Stimulated activated memory B cell treated with anti-CD40 and anti-IgM and Interleukin-4, amounts not matched to agents 10 μg/mL and 1 μg/mL and 100 μg/mL, for 72 hours (primary cell): Measurements from ENCODE around the gene FNBP1L.

Experiments used
- ATAC-seq: fragments of 150-1000 bp; cut with Tn5 transposase; 2 replicates; pipeline ENCODE4 v1.10.0; 2021
- H3K27ac Mint-ChIP-seq: one replicate; pipeline ENCODE4 v1.8.0; 2022; ENCODE audit warnings: mild to moderate bottlenecking, mixed read lengths
- H3K27me3 Mint-ChIP-seq: one replicate; pipeline ENCODE4 v1.8.0; 2022; ENCODE audit warnings: mixed read lengths
- H3K36me3 Mint-ChIP-seq: one replicate; pipeline ENCODE4 v1.8.0; 2022; ENCODE audit warnings: mixed read lengths
- H3K4me1 Mint-ChIP-seq: one replicate; pipeline ENCODE4 v1.8.0; 2022; ENCODE audit warnings: mixed read lengths
- H3K4me3 Mint-ChIP-seq: one replicate; pipeline ENCODE4 v1.8.0; 2022; ENCODE audit warnings: mild to moderate bottlenecking, moderate library complexity, mixed read lengths
- H3K9me3 Mint-ChIP-seq: one replicate; pipeline ENCODE4 v1.8.0; 2022; ENCODE audit warnings: mixed read lengths

The FNBP1L gene

DNA sequence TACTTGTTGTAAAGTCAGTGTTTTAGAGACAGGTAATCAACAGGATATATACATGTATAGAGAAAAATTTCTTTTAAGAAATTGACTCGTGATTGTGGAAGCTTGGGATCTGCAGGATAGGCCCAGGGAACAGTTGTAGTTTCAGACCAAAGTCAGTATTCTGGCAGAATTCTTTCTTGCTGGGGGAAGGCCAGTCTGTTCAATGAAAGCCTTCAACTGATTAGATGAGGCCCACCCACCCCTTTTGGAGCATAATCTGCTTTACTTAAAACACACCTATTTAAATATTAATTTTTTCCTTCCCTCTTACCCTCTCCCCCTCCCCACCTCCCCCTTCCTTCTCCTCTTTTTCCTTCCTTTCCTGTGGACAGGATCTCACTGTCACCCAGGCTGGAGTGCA is 48.0 kb downstream of the FNBP1L start:
- H3K9me3 Mint-ChIP-seq = peaks cover 3% of the 10 kb centered on the region
- ATAC-seq = no peak
- H3K27ac Mint-ChIP-seq = no peak overlapping the region
- peaks cover 16% of the 10 kb centered on the region for H3K36me3 Mint-ChIP-seq
- H3K4me3 Mint-ChIP-seq = no peak overlapping the region
- peaks cover 6% of the 10 kb centered on the region for H3K4me1 Mint-ChIP-seq
- no peaks in the 10 kb centered on the region for H3K27me3 Mint-ChIP-seq

DNA sequence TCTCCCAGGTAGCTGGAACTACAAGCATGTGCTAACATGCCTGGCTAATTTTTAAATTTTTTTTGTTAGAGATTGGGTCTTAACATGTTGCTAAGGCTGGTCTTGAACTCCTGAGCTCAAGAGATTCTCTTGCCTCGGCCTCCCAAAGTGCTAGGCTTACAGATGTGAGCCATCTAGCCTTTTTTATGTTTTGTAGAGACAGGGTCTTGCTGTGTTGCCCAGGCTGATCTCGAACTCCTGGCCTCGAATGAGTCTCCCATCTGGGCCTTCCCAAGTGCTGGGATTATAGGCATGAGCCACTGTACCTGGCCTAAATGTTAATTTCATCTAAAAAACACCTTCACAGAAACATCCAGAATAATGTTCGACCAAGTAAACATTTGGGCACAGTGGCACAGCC is 48.6 kb downstream of the FNBP1L start:
- Mint-ChIP-seq H3K4me3 (no peak overlapping the region), H3K9me3 (peaks cover 3% of the 10 kb centered on the region)

DNA sequence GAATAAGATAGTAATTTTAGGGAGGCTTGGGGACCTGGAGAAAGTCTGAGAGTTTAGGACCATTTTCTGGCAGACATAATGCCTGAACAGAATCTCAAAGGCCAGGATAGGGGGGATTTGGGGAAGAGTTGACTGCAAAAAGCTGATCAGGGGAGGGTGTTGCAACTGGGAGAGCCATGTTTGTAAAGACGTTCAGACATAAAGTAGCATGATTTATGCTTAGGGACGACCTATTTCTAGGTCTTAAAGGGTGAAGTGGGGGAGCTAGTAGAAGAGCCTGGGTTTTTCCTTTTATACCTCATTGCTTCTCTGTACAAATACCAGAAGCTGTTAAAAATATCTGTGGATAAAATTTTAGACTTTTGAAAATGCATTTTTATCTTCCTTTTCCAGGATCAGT is 51.2 kb downstream of the FNBP1L start:
- no peak for ATAC-seq
- Mint-ChIP-seq H3K4me1 (peaks cover 6% of the 10 kb centered on the region), H3K36me3 (peaks cover 27% of the 10 kb centered on the region), H3K27me3 (no peaks in the 10 kb centered on the region), H3K4me3 (no peak overlapping the region), H3K27ac (no peak overlapping the region), H3K9me3 (peaks cover 5% of the 10 kb centered on the region)

More for the DNA sequence above, 48.6 kb downstream of the FNBP1L start:
- Mint-ChIP-seq H3K27ac (no peak overlapping the region), H3K36me3 (peaks cover 16% of the 10 kb centered on the region), H3K27me3 (no peaks in the 10 kb centered on the region), H3K4me1 (peaks cover 6% of the 10 kb centered on the region)
- no peak for ATAC-seq

DNA sequence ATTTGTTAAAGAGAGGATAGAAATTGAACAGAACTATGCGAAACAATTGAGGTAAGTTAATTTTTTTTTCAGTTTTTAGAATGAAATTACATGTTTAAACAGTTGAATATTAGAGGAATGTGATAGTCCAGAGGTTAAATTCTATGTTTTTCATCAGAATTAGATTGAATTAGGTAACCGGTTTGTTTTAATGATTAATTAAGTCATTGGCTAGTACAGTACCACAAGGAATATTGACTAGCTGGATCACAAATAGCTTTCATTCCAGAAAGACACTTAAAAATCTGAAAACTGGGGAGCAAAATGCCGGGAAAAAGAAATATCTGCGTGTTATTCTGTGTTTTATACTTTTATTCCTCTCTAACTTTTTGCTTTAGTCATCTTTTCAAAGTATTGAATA is 51.6 kb downstream of the FNBP1L start:
- Mint-ChIP-seq H3K27me3 (no peaks in the 10 kb centered on the region), H3K9me3 (peaks cover 5% of the 10 kb centered on the region), H3K27ac (no peak overlapping the region), H3K4me3 (no peak overlapping the region), H3K4me1 (peaks cover 6% of the 10 kb centered on the region), H3K36me3 (peaks cover 25% of the 10 kb centered on the region)
- no peak for ATAC-seq

DNA sequence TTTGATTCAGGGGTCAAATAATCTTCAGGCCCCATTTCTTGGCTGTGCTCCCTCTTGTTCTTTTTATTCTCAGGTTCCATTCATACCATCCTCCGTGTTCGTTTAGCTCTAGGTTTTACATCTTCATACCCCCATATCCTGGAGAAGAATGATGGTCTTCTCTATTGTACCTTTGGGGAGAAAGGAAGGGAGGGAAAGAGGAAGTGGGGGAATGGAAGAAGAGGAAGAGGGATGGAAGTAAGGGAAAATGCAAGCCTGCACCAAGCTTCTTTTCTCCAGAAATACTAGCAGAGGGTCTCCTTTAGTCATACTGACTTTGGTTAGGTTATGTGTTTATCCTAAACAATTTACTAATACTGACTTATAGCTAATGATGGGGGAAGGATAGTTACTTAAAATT is 52.4 kb downstream of the FNBP1L start:
- Mint-ChIP-seq H3K27me3 (no peaks in the 10 kb centered on the region), H3K4me3 (no peak overlapping the region), H3K27ac (no peak overlapping the region), H3K4me1 (peaks cover 6% of the 10 kb centered on the region), H3K36me3 (peaks cover 22% of the 10 kb centered on the region), H3K9me3 (peaks cover 5% of the 10 kb centered on the region)
- no peak for ATAC-seq

DNA sequence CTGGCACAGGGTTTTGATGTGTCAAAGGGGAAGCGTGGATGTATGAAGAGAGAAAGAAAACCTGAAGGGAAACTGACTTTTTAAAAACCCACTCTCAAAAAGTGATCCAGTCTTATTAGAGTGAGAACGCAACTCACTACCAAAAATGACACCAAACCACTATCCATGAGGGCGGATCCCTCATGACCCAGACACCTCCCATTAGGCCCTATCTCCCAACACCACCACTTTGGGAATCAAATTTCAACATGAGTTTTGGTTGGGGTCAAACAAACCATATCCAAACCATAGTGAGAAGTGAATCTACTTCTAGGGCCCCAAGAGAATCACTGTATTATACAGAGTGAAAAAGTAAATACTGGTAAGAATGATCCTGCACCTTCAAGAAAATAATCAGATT is 53.5 kb downstream of the FNBP1L start:
- peaks cover 22% of the 10 kb centered on the region for H3K36me3 Mint-ChIP-seq
- no peak overlapping the region for H3K4me3 Mint-ChIP-seq
- H3K27me3 Mint-ChIP-seq = no peaks in the 10 kb centered on the region
- no peak overlapping the region for H3K27ac Mint-ChIP-seq
- ATAC-seq = no peak
- peaks cover 5% of the 10 kb centered on the region for H3K9me3 Mint-ChIP-seq
- H3K4me1 Mint-ChIP-seq = peaks cover 6% of the 10 kb centered on the region

DNA sequence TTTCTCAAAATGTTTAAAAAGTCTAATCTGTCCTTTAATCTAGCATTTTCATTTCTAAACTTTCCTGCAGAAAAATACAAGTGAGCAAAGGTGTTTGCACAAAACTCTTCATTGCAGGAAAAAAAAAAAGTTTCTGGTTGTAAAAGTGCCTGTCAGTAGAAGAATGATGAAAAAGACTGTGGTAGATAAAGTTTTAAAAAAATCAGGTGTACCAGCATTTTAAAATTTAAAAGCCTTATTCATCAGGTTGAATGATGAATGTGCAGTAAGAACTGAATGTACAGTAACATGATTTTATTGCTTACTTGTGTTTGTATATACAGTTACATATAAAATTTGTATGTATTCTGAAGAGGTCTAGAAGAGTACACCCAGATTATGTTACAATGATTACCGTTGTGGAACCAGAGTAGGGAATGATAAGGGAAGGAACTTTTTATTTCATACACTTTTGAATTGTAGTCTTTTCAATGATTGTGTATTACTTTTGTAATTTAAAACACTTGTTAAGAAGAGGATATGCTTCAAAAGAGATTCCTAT is 54.0 kb downstream of the FNBP1L start:
- Mint-ChIP-seq H3K36me3 (peaks cover 22% of the 10 kb centered on the region), H3K27me3 (no peaks in the 10 kb centered on the region), H3K4me3 (no peak overlapping the region), H3K9me3 (peaks cover 5% of the 10 kb centered on the region), H3K27ac (no peak overlapping the region), H3K4me1 (peaks cover 6% of the 10 kb centered on the region)
- ATAC-seq = no peak

DNA sequence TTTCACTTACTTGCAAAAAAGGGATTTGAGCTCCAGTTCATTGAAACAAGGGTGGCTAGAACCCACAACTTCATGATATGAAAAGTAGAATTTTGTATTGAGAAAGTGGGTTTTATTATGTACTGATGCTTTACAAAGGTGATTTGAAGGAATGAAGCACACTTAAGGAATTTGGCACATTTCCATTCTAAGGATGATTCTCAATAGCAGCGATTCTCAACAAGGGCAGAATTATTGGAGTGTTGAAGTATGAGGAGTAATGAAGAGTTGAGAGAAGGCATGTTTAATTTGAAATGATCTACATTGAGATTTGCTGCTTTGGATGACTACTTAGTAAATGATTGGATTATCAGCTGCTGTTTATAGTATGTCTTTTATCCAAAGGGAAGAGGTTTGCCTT is 54.7 kb downstream of the FNBP1L start:
- no peaks in the 10 kb centered on the region for H3K27me3 Mint-ChIP-seq
- no peak overlapping the region for H3K4me3 Mint-ChIP-seq
- H3K9me3 Mint-ChIP-seq = peaks cover 5% of the 10 kb centered on the region
- no peak overlapping the region for H3K27ac Mint-ChIP-seq
- H3K4me1 Mint-ChIP-seq = peaks cover 6% of the 10 kb centered on the region
- ATAC-seq = no peak
- H3K36me3 Mint-ChIP-seq = peaks cover 22% of the 10 kb centered on the region

DNA sequence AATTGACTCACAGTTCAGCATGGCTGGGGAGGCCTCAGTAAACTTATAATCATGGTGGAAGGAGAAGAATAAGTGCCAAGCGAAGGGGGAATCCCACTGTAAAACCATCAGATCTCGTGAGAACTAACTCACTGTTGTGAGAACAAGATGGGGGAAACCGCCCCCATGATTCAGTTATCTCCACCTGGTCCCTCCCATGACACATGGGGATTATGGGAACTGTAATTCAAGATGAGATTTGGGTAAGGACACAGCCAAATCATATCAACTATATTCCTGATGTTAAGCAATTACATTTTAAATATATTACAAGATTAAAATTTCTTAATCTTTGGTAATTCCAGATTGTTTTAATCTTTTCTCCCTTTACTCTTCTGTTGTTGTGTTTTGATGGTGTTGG is 55.2 kb downstream of the FNBP1L start:
- Mint-ChIP-seq H3K36me3 (peaks cover 20% of the 10 kb centered on the region), H3K4me3 (no peak overlapping the region), H3K9me3 (peaks cover 5% of the 10 kb centered on the region), H3K27ac (no peak overlapping the region), H3K4me1 (peaks cover 4% of the 10 kb centered on the region), H3K27me3 (no peaks in the 10 kb centered on the region)
- ATAC-seq = no peak

DNA sequence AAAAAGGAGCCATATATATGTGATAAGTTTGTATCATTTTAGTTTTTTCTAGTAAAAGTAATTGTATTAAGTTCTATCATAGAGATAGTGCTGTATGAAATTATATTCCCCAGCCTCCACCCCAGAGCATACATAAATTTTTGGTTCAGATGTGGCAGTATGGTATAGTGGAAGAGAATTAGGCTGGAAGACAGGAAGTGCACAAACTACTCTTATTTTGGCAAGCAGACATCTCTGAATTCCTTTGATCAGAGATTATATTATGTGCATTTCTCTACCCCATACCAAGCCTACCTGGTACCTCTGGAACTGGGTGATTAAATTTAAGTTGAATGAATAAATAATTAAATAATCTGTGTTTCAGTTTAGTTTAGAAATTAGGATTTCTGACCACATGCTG is 55.9 kb downstream of the FNBP1L start:
- no peaks in the 10 kb centered on the region for H3K27me3 Mint-ChIP-seq
- ATAC-seq = no peak
- H3K27ac Mint-ChIP-seq = no peak overlapping the region
- H3K36me3 Mint-ChIP-seq = peaks cover 17% of the 10 kb centered on the region
- H3K4me3 Mint-ChIP-seq = no peak overlapping the region
- H3K9me3 Mint-ChIP-seq = peaks cover 5% of the 10 kb centered on the region
- no peaks in the 10 kb centered on the region for H3K4me1 Mint-ChIP-seq

DNA sequence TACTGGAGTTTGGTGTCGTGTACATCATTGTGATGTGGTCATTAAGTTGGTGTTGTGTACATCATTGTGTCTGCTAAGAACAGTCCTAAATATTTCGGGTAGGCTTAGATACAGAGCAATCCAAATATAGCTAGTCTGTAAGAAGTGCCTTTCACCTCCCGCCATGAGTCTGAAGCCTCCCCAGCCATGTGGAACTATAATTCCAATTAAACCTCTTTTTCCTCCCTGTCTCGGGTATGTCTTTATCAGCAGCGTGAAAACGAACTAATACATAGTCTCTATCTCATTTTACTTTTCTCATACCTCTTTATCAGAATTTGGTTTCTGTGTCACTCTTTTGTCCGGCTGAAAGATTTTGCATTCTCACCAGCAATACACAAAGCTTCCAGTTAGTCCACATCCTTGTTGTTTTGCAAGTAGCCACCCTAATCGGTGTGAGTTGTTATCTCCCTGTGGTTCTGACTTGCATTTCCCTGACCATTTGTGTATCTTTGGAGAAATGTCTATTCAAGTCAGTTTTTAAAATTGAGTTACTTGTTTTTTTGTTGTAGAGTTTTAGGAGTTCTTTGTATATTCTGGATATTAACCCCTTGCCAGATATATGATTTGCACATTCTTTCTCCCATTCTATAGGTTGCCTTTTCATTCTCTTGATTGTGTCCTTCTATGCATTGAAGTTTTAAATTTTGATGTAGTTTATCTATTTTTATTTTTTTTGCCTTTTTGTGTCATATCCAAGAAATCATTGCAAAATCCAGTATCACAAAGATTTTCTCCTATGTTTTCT is 56.5 kb downstream of the FNBP1L start:
- Mint-ChIP-seq H3K36me3 (peaks cover 19% of the 10 kb centered on the region), H3K9me3 (peaks cover 5% of the 10 kb centered on the region)
- ATAC-seq = no peak

DNA sequence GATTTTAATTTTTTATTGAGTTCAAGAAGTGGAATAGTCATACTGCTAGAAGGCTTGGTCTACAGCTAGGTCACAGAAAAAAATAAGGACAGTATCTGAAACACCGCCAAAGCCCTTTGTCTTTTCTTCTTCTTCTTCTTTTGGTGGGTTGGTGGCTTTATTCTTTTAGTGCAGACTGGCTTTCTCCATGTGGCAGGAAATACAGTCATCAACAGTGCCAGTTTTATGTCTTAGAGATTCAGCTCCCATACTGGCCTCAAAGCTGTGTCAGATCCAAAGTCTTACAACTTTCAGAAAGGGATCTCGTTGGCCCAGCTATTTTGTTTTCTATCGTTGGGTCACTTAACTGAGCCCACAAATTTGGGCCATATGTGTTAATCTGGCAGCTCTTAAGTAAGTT is 58.2 kb downstream of the FNBP1L start:
- ATAC-seq = no peak
- H3K27ac Mint-ChIP-seq = no peak overlapping the region
- H3K4me1 Mint-ChIP-seq = no peaks in the 10 kb centered on the region
- no peaks in the 10 kb centered on the region for H3K27me3 Mint-ChIP-seq
- H3K4me3 Mint-ChIP-seq = no peak overlapping the region
- H3K9me3 Mint-ChIP-seq = peaks cover 8% of the 10 kb centered on the region
- H3K36me3 Mint-ChIP-seq = peaks cover 22% of the 10 kb centered on the region

More for the DNA sequence above, 56.5 kb downstream of the FNBP1L start:
- H3K27me3 Mint-ChIP-seq = no peaks in the 10 kb centered on the region
- H3K27ac Mint-ChIP-seq = no peak overlapping the region
- H3K4me1 Mint-ChIP-seq = no peaks in the 10 kb centered on the region
- no peak overlapping the region for H3K4me3 Mint-ChIP-seq

DNA sequence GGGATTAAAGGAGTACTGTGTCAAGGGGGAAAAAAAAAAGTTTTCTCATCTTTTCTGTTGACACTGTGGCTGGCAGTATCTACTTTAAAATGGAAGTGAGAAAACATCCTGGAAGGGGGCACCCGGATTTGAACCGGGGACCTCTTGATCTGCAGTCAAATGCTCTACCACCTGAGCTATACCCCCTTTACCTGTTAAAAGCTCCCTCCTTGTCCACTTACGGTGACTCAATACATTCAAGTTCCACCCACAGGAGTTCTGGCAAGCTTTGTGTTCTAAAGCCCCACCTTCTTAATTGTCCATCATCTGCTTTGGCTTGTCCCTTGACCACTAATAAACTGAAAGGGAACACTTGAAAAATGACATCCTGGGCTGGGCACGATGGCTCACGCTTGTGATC is 68.2 kb downstream of the FNBP1L start:
- no peak for ATAC-seq
- Mint-ChIP-seq H3K27ac (no peak overlapping the region), H3K27me3 (no peaks in the 10 kb centered on the region), H3K36me3 (no peaks in the 10 kb centered on the region), H3K4me3 (no peak overlapping the region), H3K4me1 (no peaks in the 10 kb centered on the region), H3K9me3 (no peaks in the 10 kb centered on the region)

DNA sequence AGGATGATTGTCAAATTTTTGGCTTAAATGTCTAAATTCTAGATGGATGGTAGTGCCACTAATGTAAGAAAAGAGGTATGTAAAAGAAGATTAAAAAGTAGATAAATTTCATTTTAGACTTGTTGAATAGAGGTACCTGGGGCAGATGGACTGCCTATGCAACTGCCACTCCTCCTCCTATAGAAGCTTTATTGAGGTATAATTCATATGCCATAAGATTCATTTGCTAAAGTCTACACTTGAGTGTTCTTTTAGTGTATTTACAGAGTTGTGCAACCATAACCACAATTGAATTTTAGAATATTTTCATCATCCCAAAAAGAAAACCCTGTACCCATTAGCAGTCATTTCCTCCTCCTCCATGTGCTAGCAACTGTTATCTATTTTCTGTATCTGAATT is 70.6 kb downstream of the FNBP1L start:
- Mint-ChIP-seq H3K9me3 (no peaks in the 10 kb centered on the region), H3K4me3 (no peak overlapping the region), H3K4me1 (no peaks in the 10 kb centered on the region), H3K36me3 (peaks cover 7% of the 10 kb centered on the region), H3K27ac (no peak overlapping the region), H3K27me3 (no peaks in the 10 kb centered on the region)
- no peak for ATAC-seq

DNA sequence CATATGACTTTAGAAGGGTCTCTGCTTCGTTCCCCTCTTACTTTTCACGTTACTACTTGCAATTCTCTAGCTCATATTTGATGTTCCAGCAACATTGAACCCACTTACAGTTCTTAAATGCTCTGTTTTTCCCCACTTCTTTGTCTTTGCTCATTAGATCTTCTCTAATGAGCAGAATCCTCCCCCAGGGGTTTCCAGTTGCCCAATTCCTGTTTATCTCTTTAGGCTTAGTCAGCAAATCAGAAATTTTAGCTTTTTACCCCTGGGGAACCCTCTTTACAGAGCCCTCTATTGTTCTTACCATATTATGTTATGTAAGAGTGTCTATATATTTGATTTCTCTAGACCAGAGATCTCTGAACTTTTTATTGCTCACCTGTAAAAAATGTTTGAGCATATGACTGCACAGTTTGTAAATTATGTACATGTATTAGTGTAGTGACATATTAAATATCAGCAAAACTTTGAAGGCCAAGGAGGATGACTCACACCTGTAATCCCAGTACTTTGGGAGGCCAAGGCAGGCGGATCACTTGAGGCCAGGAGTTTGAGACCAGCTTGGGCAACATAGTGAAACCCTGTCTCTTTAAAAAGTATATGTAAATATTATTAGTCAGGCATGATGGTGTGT is 71.4 kb downstream of the FNBP1L start:
- no peaks in the 10 kb centered on the region for H3K4me1 Mint-ChIP-seq
- H3K4me3 Mint-ChIP-seq = no peak overlapping the region
- H3K27ac Mint-ChIP-seq = no peak overlapping the region
- no peaks in the 10 kb centered on the region for H3K9me3 Mint-ChIP-seq
- H3K36me3 Mint-ChIP-seq = peaks cover 7% of the 10 kb centered on the region
- ATAC-seq = no peak
- no peaks in the 10 kb centered on the region for H3K27me3 Mint-ChIP-seq

DNA sequence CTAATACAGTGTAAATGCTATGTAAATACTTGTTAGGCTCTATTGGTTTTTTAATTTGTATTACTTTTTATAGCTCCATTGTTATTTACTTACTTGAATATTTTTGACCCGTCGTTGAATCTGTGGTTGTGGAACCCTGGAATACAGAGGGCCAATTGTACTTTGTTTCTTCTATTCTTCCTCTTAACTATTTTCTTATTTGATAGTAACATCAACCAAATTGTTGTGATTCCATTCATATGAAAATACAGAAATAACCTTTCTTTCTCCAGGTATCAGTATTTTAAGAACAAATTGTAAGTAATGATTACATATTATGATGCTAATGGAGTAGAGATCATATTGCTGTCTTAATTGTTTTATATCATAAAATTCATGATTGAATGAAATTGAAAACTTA is 73.7 kb downstream of the FNBP1L start:
- peaks cover 7% of the 10 kb centered on the region for H3K36me3 Mint-ChIP-seq
- H3K9me3 Mint-ChIP-seq = no peaks in the 10 kb centered on the region
- H3K27ac Mint-ChIP-seq = no peak overlapping the region
- ATAC-seq = no peak
- H3K4me1 Mint-ChIP-seq = no peaks in the 10 kb centered on the region
- H3K27me3 Mint-ChIP-seq = no peaks in the 10 kb centered on the region
- H3K4me3 Mint-ChIP-seq = no peak overlapping the region
